ENCODE measurements around the gene ZNF384.

The ZNF384 gene

DNA sequence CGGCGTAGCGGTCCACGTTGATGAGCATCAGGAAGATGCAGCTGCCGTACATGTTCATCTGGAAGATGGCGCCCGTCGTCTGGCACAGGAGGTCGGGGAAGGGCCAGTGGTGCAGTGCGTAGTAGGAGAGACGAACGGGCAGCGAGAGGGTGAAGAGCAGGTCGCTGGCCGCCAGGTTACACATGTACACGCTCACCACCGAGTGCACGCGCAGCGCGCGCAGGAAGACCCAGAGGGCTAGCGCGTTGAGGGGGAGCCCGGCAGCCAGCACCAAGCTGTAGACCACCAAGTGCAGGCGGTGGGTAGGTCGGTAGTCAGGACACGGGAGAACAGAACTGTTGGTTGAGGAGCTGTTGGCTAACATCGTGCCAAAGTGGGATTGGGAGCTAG is 68.3 kb downstream of the ZNF384 start:
- no peak for DNase-seq (ENCODE audit: low read depth, low spot score)

DNA sequence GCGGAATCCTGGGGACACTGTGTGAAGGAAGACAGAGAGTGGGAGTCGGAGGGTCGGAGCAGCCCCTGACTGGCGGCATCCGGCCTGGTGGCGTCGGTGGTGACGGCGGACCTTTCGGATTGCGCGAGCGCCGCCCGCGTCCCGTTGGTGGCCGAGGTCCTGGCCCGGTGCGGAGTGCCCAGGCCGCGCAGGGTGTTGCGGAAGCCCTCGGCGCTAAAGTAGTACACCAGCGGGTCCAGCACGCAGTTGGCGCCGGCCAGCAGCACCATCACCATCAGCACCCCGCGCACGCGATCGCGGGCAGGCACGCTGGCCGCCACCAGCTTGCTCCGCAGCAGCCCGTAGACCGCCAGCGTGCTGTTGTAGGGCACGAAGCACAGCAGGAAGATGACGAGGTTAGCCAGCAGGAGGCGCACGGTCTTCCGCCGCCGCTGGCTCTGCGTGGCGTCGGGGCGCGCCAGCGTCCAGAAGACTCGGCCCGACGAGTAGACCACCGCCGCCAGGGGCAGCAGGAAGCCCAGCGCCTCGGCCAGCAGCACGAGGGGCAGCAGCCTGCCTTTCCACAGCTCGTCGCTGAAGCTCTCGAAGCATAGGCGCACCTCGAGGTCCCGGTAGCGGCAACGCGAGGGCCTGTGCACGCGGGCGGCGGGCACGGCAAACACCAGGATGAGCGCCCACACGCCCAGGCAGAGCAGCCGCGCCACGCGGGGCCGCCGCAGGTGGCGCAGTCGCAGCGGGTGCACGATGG is 68.9 kb downstream of the ZNF384 start:
- DNase-seq (ENCODE audit: low read depth, low spot score) = no peak

DNA sequence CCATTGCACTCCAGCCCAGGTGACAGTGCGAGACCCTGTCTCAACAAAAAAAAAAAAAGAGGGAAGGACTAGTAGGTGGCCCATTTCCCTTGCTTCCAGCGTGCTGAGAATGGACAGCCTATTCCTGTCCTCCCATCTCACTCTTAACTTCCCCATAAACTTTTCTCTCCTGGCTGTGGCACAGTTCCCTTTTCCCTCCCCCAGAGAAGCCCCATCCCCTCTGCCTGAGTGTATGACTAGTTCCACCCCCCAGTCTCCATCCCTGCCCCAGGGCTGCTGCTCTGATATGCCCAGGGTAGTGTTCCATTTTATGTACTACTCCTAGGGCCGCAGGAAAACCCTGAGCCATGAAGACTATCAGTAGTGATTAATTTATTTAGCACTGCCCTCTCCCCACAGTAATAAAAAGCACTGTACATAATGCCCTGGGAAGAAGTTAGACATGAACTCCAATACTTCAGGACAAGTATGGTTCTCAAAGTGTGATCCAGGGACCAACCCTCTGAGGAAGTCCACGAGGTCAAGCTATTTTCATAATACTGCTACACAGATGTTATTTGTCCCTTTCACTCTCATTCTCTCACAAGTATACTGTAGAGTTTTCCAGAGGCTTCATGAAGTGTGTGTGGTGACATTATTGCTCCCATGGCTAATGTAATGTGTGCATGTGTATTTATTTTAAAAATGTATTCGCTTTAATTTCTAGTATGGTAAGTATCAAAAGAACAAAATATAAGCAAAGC is 70.5 kb downstream of the ZNF384 start:
- no peak for DNase-seq (ENCODE audit: low read depth, low spot score)
